ENCODE measurements around the gene CHN2. TPM values are rescaled to one million over a fixed set of nuclear protein-coding genes. Genes with fewer than 3 reads are reported as not detected.

Gene CHN2
- total RNA-seq, 1 donor from 2014 or later, result 6.6 TPM

DNA sequence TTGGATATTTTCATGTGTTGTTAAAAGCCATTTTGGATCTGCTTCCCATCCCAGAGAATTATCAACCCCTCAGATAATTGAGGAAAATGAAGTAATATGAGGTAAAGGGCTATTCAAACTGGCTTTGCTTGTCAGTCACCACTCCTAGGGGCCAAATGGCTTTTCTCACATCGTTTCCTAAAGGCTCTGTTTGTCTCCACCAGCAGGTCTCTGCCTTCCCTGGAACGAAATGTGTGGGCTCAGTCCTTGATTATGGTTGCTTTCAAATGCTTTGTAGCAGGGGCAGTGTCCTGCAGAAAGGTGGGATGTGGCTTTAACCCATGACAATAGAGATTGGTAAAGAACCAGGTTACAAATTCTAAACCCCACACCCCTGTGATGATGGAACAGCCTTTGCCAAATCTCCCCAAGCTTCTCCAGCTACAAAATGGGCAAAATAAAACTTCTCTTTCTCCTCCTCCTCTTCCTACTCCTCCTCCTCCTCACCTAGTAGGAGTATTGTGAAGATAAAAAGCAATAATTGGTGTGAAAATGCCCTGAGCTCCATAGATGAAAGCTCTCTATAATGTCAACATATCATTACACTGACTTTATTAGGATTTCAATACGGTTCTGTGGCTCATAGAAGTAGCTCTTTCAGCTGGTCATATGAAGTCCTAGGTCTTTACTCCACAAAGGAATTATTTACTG lies 127.6 kb downstream of the CHN2 start:
- peaks cover 18% of the 10 kb centered on the region for H3K4me1 Mint-ChIP-seq
- H3K9ac ChIP-seq, result no peak overlapping the region

DNA sequence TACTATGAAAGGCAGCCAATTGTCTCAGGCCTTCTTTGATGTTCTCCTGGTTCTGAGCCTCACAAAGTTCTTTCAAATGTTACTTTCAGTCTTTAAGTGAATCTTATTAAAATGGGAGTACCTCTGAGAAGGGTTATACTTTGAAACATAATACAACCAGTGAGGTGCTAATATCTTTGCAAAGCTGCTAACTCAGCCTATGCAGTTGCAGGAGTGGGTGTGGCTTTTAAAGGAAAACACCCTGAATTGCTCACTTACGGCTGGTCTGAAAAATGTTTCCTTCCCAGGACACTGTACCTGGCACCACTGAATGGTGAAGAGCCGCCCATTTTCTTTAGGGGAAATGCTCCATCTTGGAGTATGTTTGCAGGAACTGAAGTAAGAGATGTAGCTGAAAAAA lies 130.9 kb downstream of the CHN2 start:
- no peak for DNase-seq (ENCODE audit: low spot score)
- Histone ChIP-seq H3K4me2 (no peak overlapping the region), H3F3A (ENCODE audit: low read depth) (no peaks in the 10 kb centered on the region), H2AFZ (replicated peaks) (no peak overlapping the region), H3K9ac (no peak overlapping the region), H3K4me1 (no peaks in the 10 kb centered on the region), H3K4me3 (no peak overlapping the region), H3K27ac (no peak overlapping the region), H3K36me3 (no peaks in the 10 kb centered on the region), H3K79me2 (ENCODE audit: low read depth) (no peaks in the 10 kb centered on the region), H3K9me3 (ENCODE audit: low read depth) (no peaks in the 10 kb centered on the region), H3K27me3 (no peaks in the 10 kb centered on the region), H4K20me1 (ENCODE audit: low read depth) (no peaks in the 10 kb centered on the region)
- TF ChIP-seq EZH2 (IDR thresholded peaks at IDR 0.05) (no peak), EZH2phosphoT487 (IDR thresholded peaks at IDR 0.05) (no peak)
- no peak overlapping the region for H3K27ac Mint-ChIP-seq
- peaks cover 2% of the 10 kb centered on the region for H3K9me3 Mint-ChIP-seq
- no peaks in the 10 kb centered on the region for H3K27me3 Mint-ChIP-seq (ENCODE audit: insufficient read depth, low read depth)
- H3K4me1 Mint-ChIP-seq, result peaks cover 6% of the 10 kb centered on the region
- no peaks in the 10 kb centered on the region for H3K36me3 Mint-ChIP-seq
- no peak overlapping the region for H3K4me3 Mint-ChIP-seq

More for the DNA sequence above, 127.6 kb downstream of the CHN2 start:
- peaks cover 2% of the 10 kb centered on the region for H3K9me3 Mint-ChIP-seq
- no peak for TF ChIP-seq EZH2phosphoT487 (IDR thresholded peaks at IDR 0.05)
- TF ChIP-seq EZH2 (IDR thresholded peaks at IDR 0.05), result no peak
- TF ChIP-seq, protein P1, sequence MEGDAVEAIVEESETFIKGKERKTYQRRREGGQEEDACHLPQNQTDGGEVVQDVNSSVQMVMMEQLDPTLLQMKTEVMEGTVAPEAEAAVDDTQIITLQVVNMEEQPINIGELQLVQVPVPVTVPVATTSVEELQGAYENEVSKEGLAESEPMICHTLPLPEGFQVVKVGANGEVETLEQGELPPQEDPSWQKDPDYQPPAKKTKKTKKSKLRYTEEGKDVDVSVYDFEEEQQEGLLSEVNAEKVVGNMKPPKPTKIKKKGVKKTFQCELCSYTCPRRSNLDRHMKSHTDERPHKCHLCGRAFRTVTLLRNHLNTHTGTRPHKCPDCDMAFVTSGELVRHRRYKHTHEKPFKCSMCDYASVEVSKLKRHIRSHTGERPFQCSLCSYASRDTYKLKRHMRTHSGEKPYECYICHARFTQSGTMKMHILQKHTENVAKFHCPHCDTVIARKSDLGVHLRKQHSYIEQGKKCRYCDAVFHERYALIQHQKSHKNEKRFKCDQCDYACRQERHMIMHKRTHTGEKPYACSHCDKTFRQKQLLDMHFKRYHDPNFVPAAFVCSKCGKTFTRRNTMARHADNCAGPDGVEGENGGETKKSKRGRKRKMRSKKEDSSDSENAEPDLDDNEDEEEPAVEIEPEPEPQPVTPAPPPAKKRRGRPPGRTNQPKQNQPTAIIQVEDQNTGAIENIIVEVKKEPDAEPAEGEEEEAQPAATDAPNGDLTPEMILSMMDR (IDR thresholded peaks at IDR 0.05), result no peak
- no peak overlapping the region for H3K4me2 ChIP-seq
- no peak overlapping the region for H3K4me3 ChIP-seq
- H3K79me2 ChIP-seq (ENCODE audit: low read depth), result no peaks in the 10 kb centered on the region
- no peaks in the 10 kb centered on the region for H3F3A ChIP-seq (ENCODE audit: low read depth)
- H4K20me1 ChIP-seq (ENCODE audit: low read depth), result no peaks in the 10 kb centered on the region
- no peaks in the 10 kb centered on the region for H3K9me3 ChIP-seq (ENCODE audit: low read depth)
- no peak overlapping the region for H3K4me3 Mint-ChIP-seq
- no peaks in the 10 kb centered on the region for H3K27me3 Mint-ChIP-seq (ENCODE audit: insufficient read depth, low read depth)
- H2AFZ ChIP-seq (replicated peaks), result no peak overlapping the region
- H3K27me3 ChIP-seq, result no peaks in the 10 kb centered on the region
- no peak overlapping the region for H3K27ac Mint-ChIP-seq
- DNase-seq (ENCODE audit: low spot score), result no peak
- H3K4me1 ChIP-seq, result no peaks in the 10 kb centered on the region
- no peak overlapping the region for H3K27ac ChIP-seq
- H3K36me3 ChIP-seq, result no peaks in the 10 kb centered on the region
- no peaks in the 10 kb centered on the region for H3K36me3 Mint-ChIP-seq

DNA sequence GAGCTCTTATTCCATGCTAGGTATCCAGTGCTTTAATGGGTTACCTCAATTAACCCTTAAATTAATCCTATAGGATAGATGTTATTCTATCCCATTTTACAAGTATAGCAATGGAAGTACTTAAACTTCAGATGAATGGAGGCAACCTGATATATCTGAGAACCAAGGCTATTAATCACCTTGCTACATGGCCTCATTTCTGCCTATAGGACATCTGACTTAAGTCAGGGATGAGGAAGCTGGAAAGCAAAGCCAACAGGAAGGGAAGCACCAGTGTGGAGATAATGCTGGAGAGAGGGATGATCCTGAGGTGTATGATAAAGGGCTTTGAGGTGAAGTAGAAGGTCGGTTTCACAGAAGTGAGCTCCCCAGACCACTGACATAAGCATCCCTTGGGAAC lies 132.3 kb downstream of the CHN2 start:
- no peaks in the 10 kb centered on the region for H3K4me1 ChIP-seq
- H3K4me3 Mint-ChIP-seq, result no peak overlapping the region
- no peaks in the 10 kb centered on the region for H3K36me3 Mint-ChIP-seq
- no peak overlapping the region for H3K27ac ChIP-seq
- H3K9me3 Mint-ChIP-seq, result peaks cover 5% of the 10 kb centered on the region
- H3F3A ChIP-seq (ENCODE audit: low read depth), result no peaks in the 10 kb centered on the region
- TF ChIP-seq EZH2phosphoT487 (IDR thresholded peaks at IDR 0.05), result no peak
- TF ChIP-seq EZH2 (IDR thresholded peaks at IDR 0.05), result no peak
- TF ChIP-seq, protein P1 (IDR thresholded peaks at IDR 0.05), result no peak
- H3K9me3 ChIP-seq (ENCODE audit: low read depth), result no peaks in the 10 kb centered on the region
- peaks cover 3% of the 10 kb centered on the region for H3K4me1 Mint-ChIP-seq
- no peak overlapping the region for H3K9ac ChIP-seq
- H3K36me3 ChIP-seq, result no peaks in the 10 kb centered on the region
- no peak overlapping the region for H2AFZ ChIP-seq (replicated peaks)
- H3K27ac Mint-ChIP-seq, result no peak overlapping the region
- no peak overlapping the region for H3K4me2 ChIP-seq
- no peak overlapping the region for H3K4me3 ChIP-seq
- peaks cover 3% of the 10 kb centered on the region for H3K27me3 Mint-ChIP-seq (ENCODE audit: insufficient read depth, low read depth)
- no peak for DNase-seq (ENCODE audit: low spot score)
- H4K20me1 ChIP-seq (ENCODE audit: low read depth), result no peaks in the 10 kb centered on the region
- no peaks in the 10 kb centered on the region for H3K27me3 ChIP-seq
- H3K79me2 ChIP-seq (ENCODE audit: low read depth), result no peaks in the 10 kb centered on the region

DNA sequence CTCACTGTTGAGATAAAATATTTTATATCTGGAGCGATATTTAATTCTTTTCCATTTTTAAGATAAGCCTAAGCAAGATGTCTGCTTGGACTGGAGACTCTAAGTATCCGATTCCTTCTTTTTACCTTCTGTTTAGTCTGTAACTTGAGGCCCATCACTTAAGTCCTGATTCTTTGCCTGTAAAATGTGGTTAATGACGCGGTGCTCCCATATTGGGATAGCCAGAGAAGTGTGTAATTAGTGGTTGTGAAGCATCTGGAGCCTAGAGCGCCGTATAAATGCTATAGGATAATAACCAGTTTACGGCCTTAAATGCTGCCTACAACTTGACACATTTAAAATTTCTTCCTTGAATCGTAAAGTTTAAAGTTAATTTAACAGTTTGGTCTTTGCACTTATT lies 132.9 kb downstream of the CHN2 start:
- Mint-ChIP-seq H3K27me3 (ENCODE audit: insufficient read depth, low read depth) (peaks cover 3% of the 10 kb centered on the region), H3K27ac (no peak overlapping the region), H3K9me3 (peaks cover 5% of the 10 kb centered on the region), H3K4me3 (no peak overlapping the region), H3K4me1 (peaks cover 3% of the 10 kb centered on the region), H3K36me3 (no peaks in the 10 kb centered on the region)
- H3K36me3 ChIP-seq, result no peaks in the 10 kb centered on the region
- no peak overlapping the region for H3K27ac ChIP-seq
- no peaks in the 10 kb centered on the region for H3F3A ChIP-seq (ENCODE audit: low read depth)
- H3K4me3 ChIP-seq, result no peak overlapping the region
- DNase-seq (ENCODE audit: low spot score), result no peak
- H3K4me2 ChIP-seq, result no peak overlapping the region
- TF ChIP-seq, protein P1 (IDR thresholded peaks at IDR 0.05), result no peak
- TF ChIP-seq EZH2phosphoT487 (IDR thresholded peaks at IDR 0.05) (no peak), EZH2 (IDR thresholded peaks at IDR 0.05) (no peak)
- no peaks in the 10 kb centered on the region for H4K20me1 ChIP-seq (ENCODE audit: low read depth)
- H3K4me1 ChIP-seq, result no peaks in the 10 kb centered on the region
- no peak overlapping the region for H2AFZ ChIP-seq (replicated peaks)
- no peaks in the 10 kb centered on the region for H3K79me2 ChIP-seq (ENCODE audit: low read depth)
- H3K9me3 ChIP-seq (ENCODE audit: low read depth), result no peaks in the 10 kb centered on the region
- no peaks in the 10 kb centered on the region for H3K27me3 ChIP-seq
- no peak overlapping the region for H3K9ac ChIP-seq
